MM.1S (cell line): ENCODE data around the gene PRG2.
A peak's percentile ranks its signal among the peaks of the same experiment; 100 is the strongest.

ENCODE experiments used
- DNase-seq: peaks from one replicate; pipeline ENCODE4 v3.0.0-alpha.2; 2015
- H2AFZ ChIP-seq: fragments of 300-600 bp; sonication (generic); 2 replicates; pipeline ENCODE4 v1.6.0; 2016; ENCODE audit warnings: antibody characterized with exemption, low read length
- H3F3A ChIP-seq: fragments of 300-600 bp; sonication (generic); 2 replicates; pipeline ENCODE4 v1.6.1; 2016; ENCODE audit warnings: mild to moderate bottlenecking, antibody characterized with exemption, low read length, moderate library complexity, mixed read lengths; ENCODE audit not compliant: insufficient read depth
- H3K27ac ChIP-seq: fragments of 300-600 bp; sonication (generic); 2 replicates; pipeline ENCODE4 v1.5.1; 2016; ENCODE audit warnings: mild to moderate bottlenecking, low read length
- H3K27me3 ChIP-seq: fragments of 300-600 bp; sonication (generic); replicated peaks from 2 replicates; pipeline ENCODE4 v1.6.0; 2016; ENCODE audit warnings: low read length; ENCODE audit not compliant: insufficient read depth
- H3K36me3 ChIP-seq: fragments of 300-600 bp; sonication (generic); replicated peaks from 2 replicates; pipeline ENCODE4 v1.6.1; 2016; ENCODE audit warnings: mild to moderate bottlenecking, low read length, mixed read lengths; ENCODE audit not compliant: insufficient read depth
- H3K4me1 ChIP-seq: fragments of 300-600 bp; sonication (generic); 2 replicates; pipeline ENCODE4 v1.6.1; 2016; ENCODE audit warnings: low read length, mixed read lengths
- H3K4me2 ChIP-seq: fragments of 300-600 bp; sonication (generic); 2 replicates; pipeline ENCODE4 v1.6.0; 2016; ENCODE audit warnings: low read depth, low read length
- H3K4me3 ChIP-seq: fragments of 300-600 bp; sonication (generic); 2 replicates; pipeline ENCODE4 v1.5.1; 2016; ENCODE audit warnings: low read length, mixed read lengths
- H3K79me2 ChIP-seq: fragments of 300-600 bp; sonication (generic); 2 replicates; pipeline ENCODE4 v1.6.1; 2016; ENCODE audit warnings: mixed run types, low read length, mixed read lengths
- H3K9ac ChIP-seq: fragments of 300-600 bp; sonication (generic); 2 replicates; pipeline ENCODE4 v1.6.1; 2016; ENCODE audit warnings: low read length, mixed read lengths
- H3K9me2 ChIP-seq: fragments of 300-600 bp; sonication (generic); replicated peaks from 2 replicates; pipeline ENCODE4 v1.6.1; 2016; ENCODE audit warnings: mild to moderate bottlenecking, low read length, mixed read lengths; ENCODE audit not compliant: insufficient read depth
- H3K9me3 ChIP-seq: fragments of 300-600 bp; sonication (generic); replicated peaks from 2 replicates; pipeline ENCODE4 v1.6.1; 2016; ENCODE audit warnings: mild to moderate bottlenecking, low read length, mixed read lengths; ENCODE audit not compliant: insufficient read depth
- H4K20me1 ChIP-seq: fragments of 300-600 bp; sonication (generic); 2 replicates; pipeline ENCODE4 v1.6.1; 2016; ENCODE audit warnings: mild to moderate bottlenecking, low read length, moderate library complexity, mixed read lengths; ENCODE audit not compliant: insufficient read depth
- EZH2 ChIP-seq: fragments of 300-600 bp; sonication (generic); optimal IDR thresholded peaks from 2 replicates; pipeline ENCODE3; 2017; ENCODE audit warnings: low read depth, mild to moderate bottlenecking, antibody characterized with exemption, low read length, mixed read lengths
- EZH2phosphoT487 ChIP-seq: fragments of 300-600 bp; sonication (generic); IDR thresholded peaks from 2 replicates; pipeline ENCODE4 v1.6.1; 2018; ENCODE audit warnings: antibody characterized with exemption, low read length
- TF ChIP-seq, protein P1 (sequence below): fragments of 300-600 bp; sonication (generic); IDR thresholded peaks from 2 replicates; pipeline ENCODE4 v1.5.1; 2016; ENCODE audit warnings: antibody characterized with exemption, low read length, mixed read lengths

Gene PRG2

GRCh38 chr11:57380975-57381374 lies 9.5 kb downstream of the PRG2 start, which contains the start of gene PRG3:
PRG3 (minus strand) TSS chr11:57381150; CDS start chr11:57380708, 442 bp downstream.
- no peak within 1 kb of the TSS for H2AFZ ChIP-seq
- H4K20me1 ChIP-seq = no peaks in the 10 kb centered on the region
- H3K79me2 ChIP-seq = no peaks in the 10 kb centered on the region
- H3K9ac ChIP-seq = no peak within 1 kb of the TSS
- no peaks in the 10 kb centered on the region for H3F3A ChIP-seq
- no peaks in the 10 kb centered on the region for H3K4me1 ChIP-seq
- no peaks in the 10 kb centered on the region for H3K9me3 ChIP-seq
- H3K27ac ChIP-seq = no peak within 1 kb of the TSS
- no peaks in the 10 kb centered on the region for H3K36me3 ChIP-seq
- DNase-seq = no peak
- TF ChIP-seq, protein P1, sequence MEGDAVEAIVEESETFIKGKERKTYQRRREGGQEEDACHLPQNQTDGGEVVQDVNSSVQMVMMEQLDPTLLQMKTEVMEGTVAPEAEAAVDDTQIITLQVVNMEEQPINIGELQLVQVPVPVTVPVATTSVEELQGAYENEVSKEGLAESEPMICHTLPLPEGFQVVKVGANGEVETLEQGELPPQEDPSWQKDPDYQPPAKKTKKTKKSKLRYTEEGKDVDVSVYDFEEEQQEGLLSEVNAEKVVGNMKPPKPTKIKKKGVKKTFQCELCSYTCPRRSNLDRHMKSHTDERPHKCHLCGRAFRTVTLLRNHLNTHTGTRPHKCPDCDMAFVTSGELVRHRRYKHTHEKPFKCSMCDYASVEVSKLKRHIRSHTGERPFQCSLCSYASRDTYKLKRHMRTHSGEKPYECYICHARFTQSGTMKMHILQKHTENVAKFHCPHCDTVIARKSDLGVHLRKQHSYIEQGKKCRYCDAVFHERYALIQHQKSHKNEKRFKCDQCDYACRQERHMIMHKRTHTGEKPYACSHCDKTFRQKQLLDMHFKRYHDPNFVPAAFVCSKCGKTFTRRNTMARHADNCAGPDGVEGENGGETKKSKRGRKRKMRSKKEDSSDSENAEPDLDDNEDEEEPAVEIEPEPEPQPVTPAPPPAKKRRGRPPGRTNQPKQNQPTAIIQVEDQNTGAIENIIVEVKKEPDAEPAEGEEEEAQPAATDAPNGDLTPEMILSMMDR = no peak
- no peak for TF ChIP-seq EZH2phosphoT487
- no peak for TF ChIP-seq EZH2
- peaks cover 11% of the 10 kb centered on the region; the same call in 1 of the 2 replicates for H3K27me3 ChIP-seq
- H3K4me2 ChIP-seq = no peak within 1 kb of the TSS
- H3K4me3 ChIP-seq = no peak within 1 kb of the TSS
- no peaks in the 10 kb centered on the region for H3K9me2 ChIP-seq

GRCh38 chr11:57379732-57380131 lies 10.7 kb downstream of the PRG2 start:
- Histone ChIP-seq H4K20me1 (no peaks in the 10 kb centered on the region), H3K27me3 (peaks cover 11% of the 10 kb centered on the region; the same call in 1 of the 2 replicates), H2AFZ (no peak overlapping the region), H3K36me3 (no peaks in the 10 kb centered on the region), H3K9ac (no peak overlapping the region), H3K4me3 (no peak overlapping the region), H3F3A (no peaks in the 10 kb centered on the region), H3K9me3 (no peaks in the 10 kb centered on the region), H3K79me2 (no peaks in the 10 kb centered on the region), H3K27ac (no peak overlapping the region), H3K4me1 (no peaks in the 10 kb centered on the region), H3K9me2 (no peaks in the 10 kb centered on the region), H3K4me2 (no peak overlapping the region)
- TF ChIP-seq, protein P1 = no peak
- TF ChIP-seq EZH2phosphoT487 (no peak), EZH2 (no peak)
- peak; percentile 11 for DNase-seq

GRCh38 chr11:57378186-57378585 lies 12.3 kb downstream of the PRG2 start:
- Histone ChIP-seq H3K4me2 (no peak overlapping the region), H3K9me2 (no peaks in the 10 kb centered on the region), H3K4me1 (no peaks in the 10 kb centered on the region), H3K36me3 (no peaks in the 10 kb centered on the region), H3K79me2 (no peaks in the 10 kb centered on the region), H3K9ac (no peak overlapping the region), H3K4me3 (no peak overlapping the region), H3K27ac (no peak overlapping the region), H3K27me3 (peaks cover 11% of the 10 kb centered on the region; the same call in 1 of the 2 replicates), H3K9me3 (no peaks in the 10 kb centered on the region), H2AFZ (no peak overlapping the region), H3F3A (no peaks in the 10 kb centered on the region), H4K20me1 (no peaks in the 10 kb centered on the region)
- TF ChIP-seq EZH2 (no peak), EZH2phosphoT487 (no peak)
- TF ChIP-seq, protein P1 = no peak
- no peak for DNase-seq
